Measurements from ENCODE around the gene UBA52. TPM values are rescaled to one million over a fixed set of nuclear protein-coding genes. Genes with fewer than 3 reads are reported as not detected.
A peak's percentile ranks its signal among the peaks of the same experiment; 100 is the strongest.

UBA52 gene
- total and polyA plus RNA-seq, 2 of the 8 experiments (the other 6 are each of a cell fraction or from before 2014, with no cell fraction given) = 1,340 to 5,409 TPM

DNA sequence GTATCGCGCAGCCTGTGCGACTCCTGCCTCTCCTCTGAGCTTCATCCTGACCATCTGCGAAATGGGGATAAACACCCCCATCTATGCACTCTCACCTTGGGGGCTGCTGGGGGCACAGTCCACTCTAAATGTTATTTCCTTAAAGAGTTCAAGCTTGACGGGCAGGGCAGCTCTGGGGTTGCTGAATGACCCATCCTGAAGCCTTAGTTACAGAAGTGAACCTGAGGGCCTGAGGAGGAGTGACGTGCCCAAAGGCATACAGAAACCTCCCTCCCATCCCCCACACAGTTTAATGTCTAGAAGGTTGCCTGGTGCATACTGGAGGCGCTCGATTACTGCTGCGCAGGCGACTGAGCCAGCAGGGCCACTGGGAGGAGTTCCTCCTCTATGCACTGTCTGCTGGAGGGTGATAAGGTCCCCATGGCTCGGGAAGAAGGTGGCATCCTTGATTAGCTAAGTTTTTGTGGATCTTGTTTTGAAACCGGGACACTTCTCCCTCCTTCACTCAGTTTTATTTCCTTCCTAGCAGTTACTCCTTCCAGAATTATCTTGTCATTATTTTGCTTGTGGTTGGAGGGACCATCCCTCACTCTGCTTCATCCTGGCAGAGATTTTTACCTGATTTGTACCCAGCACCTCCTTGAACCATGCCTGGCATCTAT lies 27.7 kb upstream of the UBA52 start (continued):
- TF ChIP-seq RFX5 (IDR thresholded peaks at IDR 0.05; ENCODE audit: borderline replicate concordance, low read depth, low read length) (no peak), CBX5 (IDR thresholded peaks at IDR 0.05; ENCODE audit: low read depth, low read length) (no peak), KDM5A (IDR thresholded peaks at IDR 0.05; ENCODE audit: low read length) (no peak), RBBP5 (IDR thresholded peaks at IDR 0.05; ENCODE audit: borderline replicate concordance, low read depth, low read length) (0 out of 2 replicates have a peak, but pooled peaks have one; percentile 47), NANOG (IDR thresholded peaks at IDR 0.05; ENCODE audit: insufficient read depth, low read depth, low read length, poor library complexity, severe bottlenecking) (no peak), EGR1 (IDR thresholded peaks at IDR 0.05; ENCODE audit: borderline replicate concordance, low read depth, low read length) (no peak), SIX5 (IDR thresholded peaks at IDR 0.05; ENCODE audit: low read depth, low read length) (no peak), GABPA (IDR thresholded peaks at IDR 0.05; ENCODE audit: borderline replicate concordance, insufficient read depth, low read length) (no peak), CHD7 (IDR thresholded peaks at IDR 0.05; ENCODE audit: insufficient replicate concordance, low read length) (no peak), BRCA1 (IDR thresholded peaks at IDR 0.05; ENCODE audit: low read depth, low read length) (no peak), CEBPB (IDR thresholded peaks at IDR 0.05; ENCODE audit: low read depth, low read length) (no peak)
